Adipocyte (in vitro differentiated cells): ENCODE results near the gene EML1.
A peak's percentile ranks its signal among the peaks of the same experiment; 100 is the strongest.

Experiments
- DNase-seq: peaks from one replicate; pipeline ENCODE4 v3.0.0-alpha.2; 2015; ENCODE audit warnings: low read depth
- H3K27me3 ChIP-seq: replicated peaks from 2 replicates; pipeline ENCODE4 v1.7.0; 2013; ENCODE audit warnings: mild to moderate bottlenecking, low read length, moderate library complexity; ENCODE audit not compliant: control insufficient read depth, insufficient read depth
- H3K36me3 ChIP-seq: 2 replicates; pipeline ENCODE4 v1.7.0; 2013; ENCODE audit warnings: low read length, mild to moderate bottlenecking, moderate library complexity; ENCODE audit not compliant: control insufficient read depth, insufficient read depth, severe bottlenecking
- H3K4me1 ChIP-seq: 2 replicates; pipeline ENCODE4 v1.7.0; 2013; ENCODE audit warnings: mild to moderate bottlenecking, low read length, moderate library complexity; ENCODE audit not compliant: control insufficient read depth, insufficient read depth
- H3K4me3 ChIP-seq: 2 replicates; pipeline ENCODE4 v1.7.0; 2013; ENCODE audit warnings: mild to moderate bottlenecking, low read length, moderate library complexity
- H3K9ac ChIP-seq: 2 replicates; pipeline ENCODE4 v1.7.0; 2013; ENCODE audit warnings: mild to moderate bottlenecking, low read length, moderate library complexity
- H3K9me3 ChIP-seq: 2 replicates; pipeline ENCODE4 v1.7.0; 2013; ENCODE audit warnings: mild to moderate bottlenecking, low read length, moderate library complexity; ENCODE audit not compliant: control insufficient read depth

Gene EML1

GRCh38 chr14:99797231-99797630 lies 4.0 kb downstream of the EML1 start:
- Histone ChIP-seq H3K4me1 (peaks cover 30% of the 10 kb centered on the region), H3K36me3 (no peaks in the 10 kb centered on the region), H3K9ac (no peak overlapping the region), H3K27me3 (no peaks in the 10 kb centered on the region), H3K4me3 (no peak overlapping the region), H3K9me3 (peaks cover 8% of the 10 kb centered on the region)
- DNase-seq, result no peak

GRCh38 chr14:99800781-99801180 lies 7.6 kb downstream of the EML1 start:
- no peaks in the 10 kb centered on the region for H3K36me3 ChIP-seq
- H3K9me3 ChIP-seq, result peaks cover 8% of the 10 kb centered on the region
- no peak overlapping the region for H3K4me3 ChIP-seq
- H3K27me3 ChIP-seq, result no peaks in the 10 kb centered on the region
- peaks cover 6% of the 10 kb centered on the region for H3K4me1 ChIP-seq
- DNase-seq, result no peak
- no peak overlapping the region for H3K9ac ChIP-seq

- DNase-seq, result no peak
- Histone ChIP-seq H3K9ac (no peak overlapping the region), H3K4me3 (no peak overlapping the region), H3K9me3 (peaks cover 4% of the 10 kb centered on the region), H3K27me3 (no peaks in the 10 kb centered on the region), H3K36me3 (no peaks in the 10 kb centered on the region), H3K4me1 (peaks cover 7% of the 10 kb centered on the region)
Observed at GRCh38 chr14:99802301-99803105, 9.3 kb downstream of the EML1 start.

GRCh38 chr14:99803106-99803775 lies 10.0 kb downstream of the EML1 start:
- H3K4me3 ChIP-seq, result no peak overlapping the region
- no peaks in the 10 kb centered on the region for H3K27me3 ChIP-seq
- DNase-seq, result no peak
- H3K36me3 ChIP-seq, result no peaks in the 10 kb centered on the region
- H3K4me1 ChIP-seq, result peaks cover 14% of the 10 kb centered on the region
- H3K9me3 ChIP-seq, result no peaks in the 10 kb centered on the region
- no peak overlapping the region for H3K9ac ChIP-seq

- Histone ChIP-seq H3K9me3 (no peaks in the 10 kb centered on the region), H3K36me3 (no peaks in the 10 kb centered on the region)
Observed at GRCh38 chr14:99803803-99804202, 10.6 kb downstream of the EML1 start.

GRCh38 chr14:99805757-99806439 lies 12.7 kb downstream of the EML1 start:
- no peak overlapping the region for H3K9ac ChIP-seq
- peaks cover 34% of the 10 kb centered on the region for H3K4me1 ChIP-seq
- no peak for DNase-seq
- no peaks in the 10 kb centered on the region for H3K9me3 ChIP-seq
- H3K4me3 ChIP-seq, result no peak overlapping the region
- H3K27me3 ChIP-seq, result no peaks in the 10 kb centered on the region
- H3K36me3 ChIP-seq, result no peaks in the 10 kb centered on the region

More at GRCh38 chr14:99803803-99804202, 10.6 kb downstream of the EML1 start:
- peaks cover 19% of the 10 kb centered on the region for H3K4me1 ChIP-seq
- H3K4me3 ChIP-seq, result no peak overlapping the region
- no peak for DNase-seq
- no peak overlapping the region for H3K9ac ChIP-seq
- H3K27me3 ChIP-seq, result no peaks in the 10 kb centered on the region

GRCh38 chr14:99806836-99807235 lies 13.6 kb downstream of the EML1 start:
- H3K4me1 ChIP-seq, result peaks cover 34% of the 10 kb centered on the region
- H3K4me3 ChIP-seq, result no peak overlapping the region
- H3K9ac ChIP-seq, result no peak overlapping the region
- no peaks in the 10 kb centered on the region for H3K36me3 ChIP-seq
- no peaks in the 10 kb centered on the region for H3K9me3 ChIP-seq
- no peak for DNase-seq
- no peaks in the 10 kb centered on the region for H3K27me3 ChIP-seq

GRCh38 chr14:99807413-99808153 lies 14.4 kb downstream of the EML1 start:
- Histone ChIP-seq H3K9me3 (no peaks in the 10 kb centered on the region), H3K27me3 (no peaks in the 10 kb centered on the region), H3K9ac (peak overlapping the region; percentile 41), H3K4me1 (peaks cover 34% of the 10 kb centered on the region), H3K36me3 (no peaks in the 10 kb centered on the region), H3K4me3 (peak overlapping the region; percentile 44)
- DNase-seq, result no peak

GRCh38 chr14:99808154-99808505 lies 14.9 kb downstream of the EML1 start:
- peak; percentile 70 for DNase-seq
- Histone ChIP-seq H3K9ac (peak overlapping the region; percentile 41), H3K4me1 (peaks cover 34% of the 10 kb centered on the region), H3K36me3 (no peaks in the 10 kb centered on the region), H3K9me3 (no peaks in the 10 kb centered on the region), H3K4me3 (peak overlapping the region; percentile 44), H3K27me3 (no peaks in the 10 kb centered on the region)

GRCh38 chr14:99808515-99808914 lies 15.3 kb downstream of the EML1 start:
- peak overlapping the region; percentile 44 for H3K4me3 ChIP-seq
- no peaks in the 10 kb centered on the region for H3K9me3 ChIP-seq
- H3K4me1 ChIP-seq, result peaks cover 34% of the 10 kb centered on the region
- no peaks in the 10 kb centered on the region for H3K36me3 ChIP-seq
- H3K27me3 ChIP-seq, result no peaks in the 10 kb centered on the region
- peak; percentile 48 for DNase-seq
- H3K9ac ChIP-seq, result peak overlapping the region; percentile 31

GRCh38 chr14:99809360-99809759 lies 16.1 kb downstream of the EML1 start:
- Histone ChIP-seq H3K9me3 (no peaks in the 10 kb centered on the region), H3K9ac (peak overlapping the region; percentile 61), H3K36me3 (no peaks in the 10 kb centered on the region), H3K4me3 (peak overlapping the region; percentile 54), H3K27me3 (no peaks in the 10 kb centered on the region), H3K4me1 (peaks cover 34% of the 10 kb centered on the region)
- DNase-seq, result peak; percentile 92
